WI38 (cell line): ENCODE measurements around the gene TMEM272.

ENCODE experiments used
- H3K4me3 ChIP-seq: 2 replicates; pipeline ENCODE4 v1.5.1; 2011; ENCODE audit warnings: low read depth, mild to moderate bottlenecking, control low read depth, low read length
- TF ChIP-seq, protein P1 (sequence below): IDR thresholded peaks from 2 replicates; pipeline ENCODE4 v1.5.1; 2012; ENCODE audit warnings: low read depth, mild to moderate bottlenecking, control low read depth, low read length

Gene TMEM272

GRCh38 chr13:51797664-51798488, 47.1 kb downstream of the TMEM272 start:
- no peak overlapping the region for H3K4me3 ChIP-seq

DNA sequence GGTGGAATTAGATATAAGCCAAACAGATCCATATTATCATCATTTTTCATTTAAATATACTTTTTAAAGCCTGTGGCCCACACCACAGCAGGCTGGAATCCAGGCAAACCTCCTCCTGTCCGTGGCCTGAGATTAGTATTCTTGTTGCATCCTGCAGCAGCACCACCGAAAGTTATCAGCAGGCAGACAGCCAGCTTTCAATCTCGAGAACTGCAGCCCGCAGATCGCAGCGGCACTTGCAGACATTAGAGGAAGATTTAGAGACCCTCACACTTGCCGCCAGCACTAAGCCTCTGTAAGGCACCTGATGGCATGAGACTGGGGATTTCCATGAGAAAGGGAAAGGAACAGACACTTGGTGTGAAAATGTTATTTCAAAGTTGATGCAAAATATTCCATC, 48.4 kb downstream of the TMEM272 start:
- no peak overlapping the region for H3K4me3 ChIP-seq
- TF ChIP-seq, protein P1, sequence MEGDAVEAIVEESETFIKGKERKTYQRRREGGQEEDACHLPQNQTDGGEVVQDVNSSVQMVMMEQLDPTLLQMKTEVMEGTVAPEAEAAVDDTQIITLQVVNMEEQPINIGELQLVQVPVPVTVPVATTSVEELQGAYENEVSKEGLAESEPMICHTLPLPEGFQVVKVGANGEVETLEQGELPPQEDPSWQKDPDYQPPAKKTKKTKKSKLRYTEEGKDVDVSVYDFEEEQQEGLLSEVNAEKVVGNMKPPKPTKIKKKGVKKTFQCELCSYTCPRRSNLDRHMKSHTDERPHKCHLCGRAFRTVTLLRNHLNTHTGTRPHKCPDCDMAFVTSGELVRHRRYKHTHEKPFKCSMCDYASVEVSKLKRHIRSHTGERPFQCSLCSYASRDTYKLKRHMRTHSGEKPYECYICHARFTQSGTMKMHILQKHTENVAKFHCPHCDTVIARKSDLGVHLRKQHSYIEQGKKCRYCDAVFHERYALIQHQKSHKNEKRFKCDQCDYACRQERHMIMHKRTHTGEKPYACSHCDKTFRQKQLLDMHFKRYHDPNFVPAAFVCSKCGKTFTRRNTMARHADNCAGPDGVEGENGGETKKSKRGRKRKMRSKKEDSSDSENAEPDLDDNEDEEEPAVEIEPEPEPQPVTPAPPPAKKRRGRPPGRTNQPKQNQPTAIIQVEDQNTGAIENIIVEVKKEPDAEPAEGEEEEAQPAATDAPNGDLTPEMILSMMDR = no peak

More at GRCh38 chr13:51797664-51798488, 47.1 kb downstream of the TMEM272 start:
- TF ChIP-seq, protein P1 = no peak

GRCh38 chr13:51795419-51795818, 49.6 kb downstream of the TMEM272 start:
- H3K4me3 ChIP-seq = no peak overlapping the region
- TF ChIP-seq, protein P1 = no peak

GRCh38 chr13:51794964-51795363, 50.0 kb downstream of the TMEM272 start:
- TF ChIP-seq, protein P1 = no peak
- H3K4me3 ChIP-seq = no peak overlapping the region

DNA sequence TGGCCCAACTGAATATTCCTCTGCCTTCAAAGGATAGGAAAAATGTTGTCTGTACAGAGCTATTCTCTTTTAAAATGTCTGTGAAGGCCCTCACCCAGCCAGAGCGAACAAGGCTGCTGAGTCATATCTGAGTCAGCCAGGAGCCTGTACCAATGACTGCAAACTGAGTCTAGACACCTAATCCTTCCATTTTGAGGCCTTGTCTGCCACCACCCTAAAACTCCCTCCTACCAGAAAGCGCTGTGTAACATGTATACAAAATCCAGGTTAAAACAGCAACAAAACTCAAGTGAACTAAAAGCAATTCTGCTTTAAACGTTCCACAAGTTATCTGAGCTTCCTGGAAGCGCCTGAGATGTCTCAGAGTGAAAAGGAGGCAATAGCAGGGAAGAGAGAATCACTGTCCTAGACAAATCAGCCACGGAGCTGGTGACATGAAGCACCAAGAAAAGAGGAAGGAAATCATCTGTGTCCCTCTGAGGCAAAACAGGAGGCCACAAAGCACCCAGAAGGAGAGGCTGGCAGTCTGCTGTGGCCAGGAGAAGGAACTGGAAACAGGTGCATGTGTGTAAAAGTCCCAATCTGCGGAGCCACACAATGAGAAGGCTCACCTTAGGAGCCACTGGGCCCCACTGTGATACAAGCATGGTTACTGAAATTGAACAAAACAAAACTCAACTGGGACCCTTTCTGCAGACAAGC, 51.3 kb downstream of the TMEM272 start:
- no peak overlapping the region for H3K4me3 ChIP-seq
- TF ChIP-seq, protein P1 = no peak

DNA sequence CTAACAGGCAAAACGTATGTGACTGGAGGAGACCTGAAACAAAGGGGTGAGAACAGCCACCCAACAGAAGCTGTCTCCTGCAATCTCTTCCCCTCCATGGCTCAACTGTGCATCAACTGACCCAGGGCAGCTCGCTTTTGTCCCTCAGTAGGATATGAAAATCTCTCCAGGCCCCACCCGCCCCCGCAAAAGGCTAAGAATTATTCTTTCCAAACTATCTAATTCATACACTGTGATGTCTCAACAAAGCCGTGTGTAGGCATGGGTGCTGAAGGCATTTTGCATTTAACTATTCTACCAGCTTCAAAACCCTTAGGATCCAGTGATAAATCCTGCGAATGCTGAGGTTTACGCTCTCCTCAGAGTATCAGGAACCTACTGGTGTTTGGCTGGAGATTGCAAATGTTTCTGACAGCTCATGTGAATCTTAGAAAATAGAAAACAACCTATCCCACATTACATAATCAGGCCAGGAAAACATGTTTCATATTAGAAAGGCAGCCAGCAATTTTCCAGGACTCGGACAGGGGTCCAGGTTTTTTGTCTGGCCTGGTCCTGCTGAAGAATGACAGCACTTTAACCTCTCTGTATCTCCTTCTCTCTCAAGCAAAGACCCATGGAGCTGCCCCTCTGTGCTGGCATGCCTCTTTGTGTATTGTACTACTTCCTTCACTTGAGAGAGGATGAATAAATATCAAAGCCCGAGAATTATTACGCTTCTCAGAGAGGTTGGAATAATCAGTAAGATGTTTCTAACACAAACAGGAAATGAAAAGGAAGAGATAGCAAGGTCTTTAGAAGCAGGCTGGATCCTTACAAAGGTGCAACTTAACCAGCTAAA, 58.3 kb downstream of the TMEM272 start:
- H3K4me3 ChIP-seq = no peak overlapping the region
- TF ChIP-seq, protein P1 = no peak
